Measurements from ENCODE around the gene TRMT112. TPM values are rescaled to one million over a fixed set of nuclear protein-coding genes. Genes with fewer than 3 reads are reported as not detected.
"Not testable (repeated sequence)": the region's sequence is repeated elsewhere in the genome, so short reads cannot be mapped to it uniquely, and the experiment has no call there.

Gene TRMT112
- total RNA-seq, 1 donor from 2014 or later = 126 TPM

- DNase-seq (ENCODE audit: low spot score) = peak; percentile 44
- TF ChIP-seq CTCF (IDR thresholded peaks at IDR 0.05) = no peak
- Mint-ChIP-seq H3K27me3 (ENCODE audit: low read depth) (no peaks in the 10 kb centered on the region), H3K4me3 (ENCODE audit: unreplicated experiment) (no peak overlapping the region), H3K36me3 (ENCODE audit: low read depth) (peaks cover 8% of the 10 kb centered on the region), H3K4me1 (ENCODE audit: low read depth) (peaks cover 20% of the 10 kb centered on the region), H3K27ac (ENCODE audit: unreplicated experiment) (peak overlapping the region; percentile 22), H3K9me3 (ENCODE audit: low read depth) (peaks cover 3% of the 10 kb centered on the region)
These were observed 7.5 kb upstream of the TRMT112 start for GRCh38 chr11:64324692-64325469.

- not testable (repeated sequence) for H3K9me3 Mint-ChIP-seq (ENCODE audit: low read depth); H3K27me3 Mint-ChIP-seq (ENCODE audit: low read depth); H3K27ac Mint-ChIP-seq (ENCODE audit: unreplicated experiment); H3K36me3 Mint-ChIP-seq (ENCODE audit: low read depth); H3K4me3 Mint-ChIP-seq (ENCODE audit: unreplicated experiment)
- peaks cover 20% of the 10 kb centered on the region for H3K4me1 Mint-ChIP-seq (ENCODE audit: low read depth)
- peak; percentile 71 for DNase-seq (ENCODE audit: low spot score)
These were observed 6.6 kb upstream of the TRMT112 start for GRCh38 chr11:64323984-64324383.

GRCh38 chr11:64323373-64323772, 6.0 kb upstream of the TRMT112 start:
- H3K9me3 Mint-ChIP-seq (ENCODE audit: low read depth) = peaks cover 3% of the 10 kb centered on the region
- no peak overlapping the region for H3K27ac Mint-ChIP-seq (ENCODE audit: unreplicated experiment)
- TF ChIP-seq CTCF (IDR thresholded peaks at IDR 0.05) = no peak
- no peak overlapping the region for H3K4me3 Mint-ChIP-seq (ENCODE audit: unreplicated experiment)
- no peaks in the 10 kb centered on the region for H3K27me3 Mint-ChIP-seq (ENCODE audit: low read depth)
- peaks cover 8% of the 10 kb centered on the region for H3K36me3 Mint-ChIP-seq (ENCODE audit: low read depth)
- H3K4me1 Mint-ChIP-seq (ENCODE audit: low read depth) = peaks cover 20% of the 10 kb centered on the region
- peak; percentile 85 for DNase-seq (ENCODE audit: low spot score)

GRCh38 chr11:64322925-64323260, 5.5 kb upstream of the TRMT112 start:
- Mint-ChIP-seq H3K27ac (ENCODE audit: unreplicated experiment) (no peak overlapping the region), H3K27me3 (ENCODE audit: low read depth) (no peaks in the 10 kb centered on the region), H3K36me3 (ENCODE audit: low read depth) (peaks cover 8% of the 10 kb centered on the region), H3K4me3 (ENCODE audit: unreplicated experiment) (no peak overlapping the region), H3K9me3 (ENCODE audit: low read depth) (peaks cover 3% of the 10 kb centered on the region), H3K4me1 (ENCODE audit: low read depth) (peaks cover 20% of the 10 kb centered on the region)
- no peak for TF ChIP-seq CTCF (IDR thresholded peaks at IDR 0.05)
- DNase-seq (ENCODE audit: low spot score) = peak; percentile 59

- DNase-seq (ENCODE audit: low spot score) = peak; percentile 56
These were observed 4.2 kb upstream of the TRMT112 start for GRCh38 chr11:64321533-64321932.

More at GRCh38 chr11:64321533-64321932, 4.2 kb upstream of the TRMT112 start:
- H3K9me3 Mint-ChIP-seq (ENCODE audit: low read depth) = no peaks in the 10 kb centered on the region
- no peak for TF ChIP-seq CTCF (IDR thresholded peaks at IDR 0.05)
- H3K27ac Mint-ChIP-seq (ENCODE audit: unreplicated experiment) = no peak overlapping the region
- H3K36me3 Mint-ChIP-seq (ENCODE audit: low read depth) = peaks cover 8% of the 10 kb centered on the region
- no peaks in the 10 kb centered on the region for H3K27me3 Mint-ChIP-seq (ENCODE audit: low read depth)
- no peak overlapping the region for H3K4me3 Mint-ChIP-seq (ENCODE audit: unreplicated experiment)
- peaks cover 26% of the 10 kb centered on the region for H3K4me1 Mint-ChIP-seq (ENCODE audit: low read depth)

Measured in chondrocyte (in vitro differentiated cells).